ENCODE results near the gene TMEM98.

The TMEM98 gene

GRCh38 chr17:32930512-32930911 is 2.6 kb downstream of the TMEM98 start:
- TF ChIP-seq TAF1 (IDR thresholded peaks at IDR 0.05; ENCODE audit: borderline replicate concordance, insufficient read depth, low read length) (no peak), FOXP2 (optimal IDR thresholded peaks at IDR 0.05; ENCODE audit: borderline replicate concordance, extremely low read depth, extremely low read length, insufficient read depth) (no peak), SIN3A (IDR thresholded peaks at IDR 0.05; ENCODE audit: borderline replicate concordance, insufficient read depth, low read length) (no peak), POLR2AphosphoS5 (IDR thresholded peaks at IDR 0.05; ENCODE audit: low read depth, low read length) (no peak), REST (IDR thresholded peaks at IDR 0.05; ENCODE audit: insufficient read depth in 1 of 2, low read depth in 2 of 2, low read length in 2 of 2) (no peak)

- TF ChIP-seq TAF1 (IDR thresholded peaks at IDR 0.05; ENCODE audit: borderline replicate concordance, insufficient read depth, low read length) (no peak), POLR2AphosphoS5 (IDR thresholded peaks at IDR 0.05; ENCODE audit: low read depth, low read length) (no peak), SIN3A (IDR thresholded peaks at IDR 0.05; ENCODE audit: borderline replicate concordance, insufficient read depth, low read length) (no peak), FOXP2 (optimal IDR thresholded peaks at IDR 0.05; ENCODE audit: borderline replicate concordance, extremely low read depth, extremely low read length, insufficient read depth) (no peak), REST (IDR thresholded peaks at IDR 0.05; ENCODE audit: insufficient read depth in 1 of 2, low read depth in 2 of 2, low read length in 2 of 2) (no peak)
These were observed 3.7 kb downstream of the TMEM98 start for GRCh38 chr17:32931686-32932085.

GRCh38 chr17:32933881-32934280 is 5.9 kb downstream of the TMEM98 start:
- no peak for TF ChIP-seq SIN3A (IDR thresholded peaks at IDR 0.05; ENCODE audit: borderline replicate concordance, insufficient read depth, low read length)
- TF ChIP-seq REST (IDR thresholded peaks at IDR 0.05; ENCODE audit: insufficient read depth in 1 of 2, low read depth in 2 of 2, low read length in 2 of 2), result no peak
- TF ChIP-seq FOXP2 (optimal IDR thresholded peaks at IDR 0.05; ENCODE audit: borderline replicate concordance, extremely low read depth, extremely low read length, insufficient read depth), result no peak
- TF ChIP-seq POLR2AphosphoS5 (IDR thresholded peaks at IDR 0.05; ENCODE audit: low read depth, low read length), result no peak
- TF ChIP-seq TAF1 (IDR thresholded peaks at IDR 0.05; ENCODE audit: borderline replicate concordance, insufficient read depth, low read length), result no peak

DNA sequence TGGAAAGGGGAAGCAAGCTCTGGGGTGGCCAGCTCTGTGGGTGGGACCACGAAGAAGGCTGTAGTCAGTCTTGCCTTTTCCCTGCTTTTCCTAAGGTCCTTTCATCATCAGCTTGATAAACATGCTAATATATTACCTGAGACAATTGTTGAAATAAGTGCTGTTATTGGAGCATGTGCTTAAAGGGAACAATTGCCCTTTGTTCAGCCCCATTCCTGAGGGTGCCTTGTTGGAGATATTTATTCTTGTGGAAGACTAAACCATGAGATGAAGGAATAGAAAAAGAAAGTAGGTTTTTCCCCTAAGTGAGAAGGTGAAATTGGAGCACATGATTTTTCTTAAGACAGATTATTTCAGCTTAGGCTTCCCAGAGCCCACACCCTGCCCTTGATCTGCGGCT is 7.8 kb downstream of the TMEM98 start:
- TF ChIP-seq POLR2AphosphoS5 (IDR thresholded peaks at IDR 0.05; ENCODE audit: low read depth, low read length) (no peak), REST (IDR thresholded peaks at IDR 0.05; ENCODE audit: insufficient read depth in 1 of 2, low read depth in 2 of 2, low read length in 2 of 2) (no peak), FOXP2 (optimal IDR thresholded peaks at IDR 0.05; ENCODE audit: borderline replicate concordance, extremely low read depth, extremely low read length, insufficient read depth) (no peak), TAF1 (IDR thresholded peaks at IDR 0.05; ENCODE audit: borderline replicate concordance, insufficient read depth, low read length) (no peak), SIN3A (IDR thresholded peaks at IDR 0.05; ENCODE audit: borderline replicate concordance, insufficient read depth, low read length) (no peak)

Measured in PFSK-1 (cell line).